HUES48 (cell line): ENCODE results near the gene SOX10.

Source experiments
- H3K27ac ChIP-seq: one replicate; pipeline ENCODE4 v1.7.0; 2013; ENCODE audit warnings: low read depth, low read length, inconsistent platforms
- H3K27me3 ChIP-seq: 2 replicates; pipeline ENCODE4 v1.6.1; 2013; ENCODE audit warnings: mild to moderate bottlenecking, low read length; ENCODE audit not compliant: control insufficient read depth, insufficient read depth
- H3K36me3 ChIP-seq: 2 replicates; pipeline ENCODE4 v1.6.1; 2013; ENCODE audit warnings: low read length; ENCODE audit not compliant: control insufficient read depth, insufficient read depth
- H3K4me1 ChIP-seq: 2 replicates; pipeline ENCODE4 v1.6.1; 2013; ENCODE audit warnings: mild to moderate bottlenecking, low read length; ENCODE audit not compliant: control insufficient read depth, insufficient read depth
- H3K4me3 ChIP-seq: 2 replicates; pipeline ENCODE4 v1.5.1; 2013; ENCODE audit warnings: mild to moderate bottlenecking, low read depth, low read length
- H3K9ac ChIP-seq: 2 replicates; pipeline ENCODE4 v1.6.1; 2013; ENCODE audit warnings: mild to moderate bottlenecking, low read depth, low read length, moderate library complexity
- H3K9me3 ChIP-seq: 2 replicates; pipeline ENCODE4 v1.6.1; 2013; ENCODE audit warnings: low read length; ENCODE audit not compliant: control insufficient read depth, insufficient read depth

SOX10 gene

GRCh38 chr22:38012604-38013072, 28.3 kb upstream of the SOX10 start:
- Histone ChIP-seq H3K4me3 (no peak overlapping the region), H3K9ac (no peak overlapping the region), H3K36me3 (no peaks in the 10 kb centered on the region), H3K27me3 (no peaks in the 10 kb centered on the region), H3K4me1 (no peaks in the 10 kb centered on the region), H3K9me3 (no peaks in the 10 kb centered on the region), H3K27ac (no peak overlapping the region)

GRCh38 chr22:38009000-38009806, 24.8 kb upstream of the SOX10 start:
- no peaks in the 10 kb centered on the region for H3K27me3 ChIP-seq
- no peaks in the 10 kb centered on the region for H3K9me3 ChIP-seq
- H3K36me3 ChIP-seq: no peaks in the 10 kb centered on the region
- no peak overlapping the region for H3K27ac ChIP-seq
- H3K9ac ChIP-seq: no peak overlapping the region
- no peak overlapping the region for H3K4me3 ChIP-seq
- no peaks in the 10 kb centered on the region for H3K4me1 ChIP-seq

- no peaks in the 10 kb centered on the region for H3K4me1 ChIP-seq
- H3K27me3 ChIP-seq: no peaks in the 10 kb centered on the region
- H3K27ac ChIP-seq: no peak overlapping the region
- H3K9me3 ChIP-seq: no peaks in the 10 kb centered on the region
- H3K36me3 ChIP-seq: no peaks in the 10 kb centered on the region
- no peak overlapping the region for H3K9ac ChIP-seq
- no peak overlapping the region for H3K4me3 ChIP-seq
Measured at GRCh38 chr22:38007330-38007902, 23.1 kb upstream of the SOX10 start.

- Histone ChIP-seq H3K9ac (no peak overlapping the region), H3K9me3 (no peaks in the 10 kb centered on the region), H3K27ac (no peak overlapping the region), H3K27me3 (no peaks in the 10 kb centered on the region), H3K36me3 (no peaks in the 10 kb centered on the region), H3K4me3 (no peak overlapping the region), H3K4me1 (no peaks in the 10 kb centered on the region)
Measured at GRCh38 chr22:38006906-38007305, 22.6 kb upstream of the SOX10 start.

- no peak overlapping the region for H3K4me3 ChIP-seq
- H3K27me3 ChIP-seq: no peaks in the 10 kb centered on the region
- no peaks in the 10 kb centered on the region for H3K4me1 ChIP-seq
- no peaks in the 10 kb centered on the region for H3K36me3 ChIP-seq
- H3K9ac ChIP-seq: no peak overlapping the region
- H3K27ac ChIP-seq: no peak overlapping the region
- no peaks in the 10 kb centered on the region for H3K9me3 ChIP-seq
Measured at GRCh38 chr22:38005943-38006342, 21.6 kb upstream of the SOX10 start.

GRCh38 chr22:37999640-38000272, 15.4 kb upstream of the SOX10 start:
- H3K9ac ChIP-seq: no peak overlapping the region
- H3K27ac ChIP-seq: no peak overlapping the region
- H3K36me3 ChIP-seq: no peaks in the 10 kb centered on the region
- H3K27me3 ChIP-seq: no peaks in the 10 kb centered on the region
- H3K4me3 ChIP-seq: no peak overlapping the region
- no peaks in the 10 kb centered on the region for H3K9me3 ChIP-seq
- H3K4me1 ChIP-seq: no peaks in the 10 kb centered on the region

- Histone ChIP-seq H3K36me3 (no peaks in the 10 kb centered on the region), H3K27me3 (no peaks in the 10 kb centered on the region), H3K4me1 (no peaks in the 10 kb centered on the region), H3K9me3 (no peaks in the 10 kb centered on the region), H3K9ac (no peak overlapping the region), H3K4me3 (no peak overlapping the region), H3K27ac (no peak overlapping the region)
Measured at GRCh38 chr22:37999236-37999635, 14.9 kb upstream of the SOX10 start.

- Histone ChIP-seq H3K36me3 (no peaks in the 10 kb centered on the region), H3K4me1 (no peaks in the 10 kb centered on the region), H3K27me3 (no peaks in the 10 kb centered on the region), H3K9me3 (no peaks in the 10 kb centered on the region), H3K27ac (no peak overlapping the region), H3K4me3 (no peak overlapping the region), H3K9ac (no peak overlapping the region)
Measured at GRCh38 chr22:37998543-37998942, 14.2 kb upstream of the SOX10 start.

- Histone ChIP-seq H3K4me3 (no peak overlapping the region), H3K27ac (no peak overlapping the region), H3K4me1 (no peaks in the 10 kb centered on the region), H3K9ac (no peak overlapping the region), H3K9me3 (no peaks in the 10 kb centered on the region), H3K36me3 (no peaks in the 10 kb centered on the region), H3K27me3 (no peaks in the 10 kb centered on the region)
Measured at GRCh38 chr22:37996515-37997246, 12.3 kb upstream of the SOX10 start.

- H3K27ac ChIP-seq: no peak overlapping the region
- H3K4me3 ChIP-seq: no peak overlapping the region
- no peaks in the 10 kb centered on the region for H3K9me3 ChIP-seq
- H3K27me3 ChIP-seq: no peaks in the 10 kb centered on the region
- no peaks in the 10 kb centered on the region for H3K36me3 ChIP-seq
- no peaks in the 10 kb centered on the region for H3K4me1 ChIP-seq
- H3K9ac ChIP-seq: no peak overlapping the region
Measured at GRCh38 chr22:37996079-37996478, 11.7 kb upstream of the SOX10 start.
